ENCODE results near the gene ARID5B.
"Not testable (repeated sequence)": the region's sequence is repeated elsewhere in the genome, so short reads cannot be mapped to it uniquely, and the experiment has no call there.

The ARID5B gene

GRCh38 chr10:61965703-61966395, 64.3 kb downstream of the ARID5B start:
- DNase-seq (ENCODE audit: low read depth) = no peak

- no peak for DNase-seq (ENCODE audit: low read depth)
Observed at GRCh38 chr10:61967298-61967697, 65.8 kb downstream of the ARID5B start.

- no peak for DNase-seq (ENCODE audit: low read depth)
Observed at GRCh38 chr10:61970182-61971002, 68.9 kb downstream of the ARID5B start.

- DNase-seq (ENCODE audit: low read depth) = no peak
Observed at GRCh38 chr10:61971003-61971325, 69.5 kb downstream of the ARID5B start.

- no peak for DNase-seq (ENCODE audit: low read depth)
Observed at GRCh38 chr10:61973169-61973568, 71.7 kb downstream of the ARID5B start.

- DNase-seq (ENCODE audit: low read depth) = no peak
Observed at GRCh38 chr10:61973906-61974305, 72.4 kb downstream of the ARID5B start.

GRCh38 chr10:61974601-61975390, 73.3 kb downstream of the ARID5B start:
- DNase-seq (ENCODE audit: low read depth) = no peak

- DNase-seq (ENCODE audit: low read depth) = no peak
Observed at GRCh38 chr10:61975391-61975932, 74.0 kb downstream of the ARID5B start.

- not testable (repeated sequence) for DNase-seq (ENCODE audit: low read depth)
Observed at GRCh38 chr10:61976951-61977721, 75.6 kb downstream of the ARID5B start.

- DNase-seq (ENCODE audit: low read depth) = no peak
Observed at GRCh38 chr10:61978965-61979364, 77.5 kb downstream of the ARID5B start.

- no peak for DNase-seq (ENCODE audit: low read depth)
Observed at GRCh38 chr10:61981460-61981859, 80.0 kb downstream of the ARID5B start.

- no peak for DNase-seq (ENCODE audit: low read depth)
Observed at GRCh38 chr10:61983255-61983654, 81.8 kb downstream of the ARID5B start.

- no peak for DNase-seq (ENCODE audit: low read depth)
Observed at GRCh38 chr10:61984803-61985418, 83.4 kb downstream of the ARID5B start.

GRCh38 chr10:61985715-61986114, 84.2 kb downstream of the ARID5B start:
- no peak for DNase-seq (ENCODE audit: low read depth)

GRCh38 chr10:61986382-61986781, 84.9 kb downstream of the ARID5B start:
- no peak for DNase-seq (ENCODE audit: low read depth)

- no peak for DNase-seq (ENCODE audit: low read depth)
Observed at GRCh38 chr10:61986788-61987492, 85.4 kb downstream of the ARID5B start.

- DNase-seq (ENCODE audit: low read depth) = no peak
Observed at GRCh38 chr10:61987537-61987936, 86.0 kb downstream of the ARID5B start.

- DNase-seq (ENCODE audit: low read depth) = no peak
Observed at GRCh38 chr10:61987951-61988379, 86.5 kb downstream of the ARID5B start.

- no peak for DNase-seq (ENCODE audit: low read depth)
Observed at GRCh38 chr10:61989995-61990760, 88.7 kb downstream of the ARID5B start.

GRCh38 chr10:61990761-61991135, 89.2 kb downstream of the ARID5B start:
- DNase-seq (ENCODE audit: low read depth) = no peak

All from activated T-helper 9 cell treated with anti-CD3 and anti-CD28 coated beads, Interleukin-2, amount 50 U/mL, for 16 hours (primary cell).